HL-60 (cell line): ENCODE data around the gene DYSF.

Source experiments
- GABPA ChIP-seq: IDR thresholded peaks from 2 replicates; pipeline ENCODE4 v1.6.1; 2012; ENCODE audit warnings: low read depth
- POLR2AphosphoS5 ChIP-seq: IDR thresholded peaks from 2 replicates; pipeline ENCODE4 v1.6.1; 2012; ENCODE audit warnings: low read depth
- SPI1 ChIP-seq: IDR thresholded peaks from 2 replicates; pipeline ENCODE4 v1.6.1; 2012; ENCODE audit warnings: low read depth, mild to moderate bottlenecking, borderline replicate concordance
- TF ChIP-seq, protein P1 (sequence below): IDR thresholded peaks from one replicate; pipeline ENCODE4 v1.5.1; 2011; ENCODE audit warnings: low read length, control low read depth, inconsistent platforms; ENCODE audit not compliant: insufficient read depth
- TF ChIP-seq, protein P2 (sequence below): IDR thresholded peaks from 2 replicates; pipeline ENCODE4 v1.6.1; 2012; ENCODE audit warnings: low read depth; ENCODE audit not compliant: insufficient replicate concordance

DNA sequence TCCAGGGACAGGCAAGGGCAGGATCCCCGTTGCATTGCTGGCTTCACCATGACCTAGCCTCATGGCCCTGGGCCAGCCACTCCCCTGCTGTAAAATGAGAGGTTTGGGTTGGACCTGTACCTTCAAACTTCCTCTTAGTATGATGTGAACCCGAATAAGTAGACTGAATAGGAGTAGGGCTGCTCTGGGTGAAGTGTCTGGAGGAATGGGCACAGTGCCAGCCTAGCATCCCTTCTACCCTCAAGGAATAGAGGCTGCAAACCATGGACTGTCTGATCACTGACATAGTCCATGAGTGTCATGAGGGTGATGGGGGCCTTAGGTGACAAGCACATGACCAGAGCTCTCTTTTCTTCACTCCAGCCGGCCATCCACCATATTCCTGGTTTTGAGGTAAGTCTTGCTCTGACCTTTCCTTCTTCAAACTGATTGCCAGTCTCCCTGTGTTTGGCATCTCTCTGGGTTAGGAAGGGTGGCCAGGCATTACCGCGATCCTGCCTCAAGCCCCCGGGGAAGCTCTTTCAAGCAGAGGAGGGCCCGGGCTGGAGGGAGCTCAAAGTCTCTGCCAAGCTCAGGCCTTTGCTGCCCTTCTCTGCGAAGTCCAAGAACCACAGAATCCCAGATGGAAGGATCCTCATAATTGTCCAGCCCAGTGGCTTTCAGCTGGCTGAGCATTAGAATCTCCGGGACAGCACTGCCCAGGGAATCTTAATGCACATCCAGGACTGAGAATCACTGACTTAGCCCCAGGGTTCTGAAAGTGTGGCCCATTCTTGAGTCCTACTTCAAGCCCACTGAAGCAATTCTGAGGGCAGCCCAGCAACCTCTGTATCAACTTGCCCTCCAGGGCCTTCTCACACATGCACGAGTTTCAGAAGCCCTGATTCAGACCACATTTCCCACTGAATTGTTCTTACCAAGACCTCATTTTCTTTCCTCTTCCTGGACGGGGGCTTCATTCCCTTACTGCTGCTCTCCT, 148.1 kb downstream of the DYSF start:
- TF ChIP-seq, protein P1, sequence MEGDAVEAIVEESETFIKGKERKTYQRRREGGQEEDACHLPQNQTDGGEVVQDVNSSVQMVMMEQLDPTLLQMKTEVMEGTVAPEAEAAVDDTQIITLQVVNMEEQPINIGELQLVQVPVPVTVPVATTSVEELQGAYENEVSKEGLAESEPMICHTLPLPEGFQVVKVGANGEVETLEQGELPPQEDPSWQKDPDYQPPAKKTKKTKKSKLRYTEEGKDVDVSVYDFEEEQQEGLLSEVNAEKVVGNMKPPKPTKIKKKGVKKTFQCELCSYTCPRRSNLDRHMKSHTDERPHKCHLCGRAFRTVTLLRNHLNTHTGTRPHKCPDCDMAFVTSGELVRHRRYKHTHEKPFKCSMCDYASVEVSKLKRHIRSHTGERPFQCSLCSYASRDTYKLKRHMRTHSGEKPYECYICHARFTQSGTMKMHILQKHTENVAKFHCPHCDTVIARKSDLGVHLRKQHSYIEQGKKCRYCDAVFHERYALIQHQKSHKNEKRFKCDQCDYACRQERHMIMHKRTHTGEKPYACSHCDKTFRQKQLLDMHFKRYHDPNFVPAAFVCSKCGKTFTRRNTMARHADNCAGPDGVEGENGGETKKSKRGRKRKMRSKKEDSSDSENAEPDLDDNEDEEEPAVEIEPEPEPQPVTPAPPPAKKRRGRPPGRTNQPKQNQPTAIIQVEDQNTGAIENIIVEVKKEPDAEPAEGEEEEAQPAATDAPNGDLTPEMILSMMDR = no peak
- TF ChIP-seq SPI1 (no peak), POLR2AphosphoS5 (no peak), GABPA (no peak)
- TF ChIP-seq, protein P2, sequence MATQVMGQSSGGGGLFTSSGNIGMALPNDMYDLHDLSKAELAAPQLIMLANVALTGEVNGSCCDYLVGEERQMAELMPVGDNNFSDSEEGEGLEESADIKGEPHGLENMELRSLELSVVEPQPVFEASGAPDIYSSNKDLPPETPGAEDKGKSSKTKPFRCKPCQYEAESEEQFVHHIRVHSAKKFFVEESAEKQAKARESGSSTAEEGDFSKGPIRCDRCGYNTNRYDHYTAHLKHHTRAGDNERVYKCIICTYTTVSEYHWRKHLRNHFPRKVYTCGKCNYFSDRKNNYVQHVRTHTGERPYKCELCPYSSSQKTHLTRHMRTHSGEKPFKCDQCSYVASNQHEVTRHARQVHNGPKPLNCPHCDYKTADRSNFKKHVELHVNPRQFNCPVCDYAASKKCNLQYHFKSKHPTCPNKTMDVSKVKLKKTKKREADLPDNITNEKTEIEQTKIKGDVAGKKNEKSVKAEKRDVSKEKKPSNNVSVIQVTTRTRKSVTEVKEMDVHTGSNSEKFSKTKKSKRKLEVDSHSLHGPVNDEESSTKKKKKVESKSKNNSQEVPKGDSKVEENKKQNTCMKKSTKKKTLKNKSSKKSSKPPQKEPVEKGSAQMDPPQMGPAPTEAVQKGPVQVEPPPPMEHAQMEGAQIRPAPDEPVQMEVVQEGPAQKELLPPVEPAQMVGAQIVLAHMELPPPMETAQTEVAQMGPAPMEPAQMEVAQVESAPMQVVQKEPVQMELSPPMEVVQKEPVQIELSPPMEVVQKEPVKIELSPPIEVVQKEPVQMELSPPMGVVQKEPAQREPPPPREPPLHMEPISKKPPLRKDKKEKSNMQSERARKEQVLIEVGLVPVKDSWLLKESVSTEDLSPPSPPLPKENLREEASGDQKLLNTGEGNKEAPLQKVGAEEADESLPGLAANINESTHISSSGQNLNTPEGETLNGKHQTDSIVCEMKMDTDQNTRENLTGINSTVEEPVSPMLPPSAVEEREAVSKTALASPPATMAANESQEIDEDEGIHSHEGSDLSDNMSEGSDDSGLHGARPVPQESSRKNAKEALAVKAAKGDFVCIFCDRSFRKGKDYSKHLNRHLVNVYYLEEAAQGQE = no peak
